ENCODE results near the gene TMEM190.

- TF ChIP-seq CTCF (IDR thresholded peaks at IDR 0.05; ENCODE audit: insufficient read depth, low read depth, low read length) (no peak), EZH2 (IDR thresholded peaks at IDR 0.05; ENCODE audit: insufficient read depth, low read length) (no peak)
Measured at GRCh38 chr19:55373993-55374757, 2.5 kb upstream of the TMEM190 start.

Data from astrocyte (in vitro differentiated cells and primary cell).